Tibial artery (tissue), 4 donors: ENCODE measurements around the gene IL17D.

Source experiments
- DNase-seq, 2 donors: peaks; one replicate each; pipeline ENCODE4 v3.0.0-alpha.2; 2019
- H3K27ac ChIP-seq, 2 donors: fragments of 200-600 bp; sonication (generic) in 1 of 2; 1 replicate in 1 of 2; 2 replicates in 1 of 2; pipeline ENCODE4 v1.5.1; 2018 to 2019; ENCODE audit warnings: mild to moderate bottlenecking in 1 of 2
- H3K27me3 ChIP-seq, 2 donors: fragments of 200-600 bp; sonication (generic) in 1 of 2; one replicate each; pipeline versions ENCODE4 v1.5.1 to v1.6.0; 2016 to 2019
- H3K36me3 ChIP-seq, 3 donors: fragments of 200-600 bp; sonication (generic) in 2 of 3; one replicate each; pipeline ENCODE4 v1.5.1; 2016 to 2019; ENCODE audit warnings: mild to moderate bottlenecking in 2 of 3
- H3K4me1 ChIP-seq, 4 donors: fragments of 200-600 bp; sonication (generic) in 2 of 4; 1 replicate in 3 of 4; 2 replicates in 1 of 4; pipeline ENCODE4 v1.5.1; 2016 to 2019
- H3K4me3 ChIP-seq, 2 donors: fragments of 200-600 bp; sonication (generic) in 1 of 2; 1 replicate in 1 of 2; 2 replicates in 1 of 2; pipeline ENCODE4 v1.5.1; 2018 to 2019; ENCODE audit warnings: mild to moderate bottlenecking in 2 of 2
- H3K9me3 ChIP-seq, 3 donors: fragments of 200-600 bp; sonication (generic) in 1 of 3; one replicate each; pipeline ENCODE4 v1.5.1; 2016 to 2019
- intact Hi-C: fragments of 100-400 bp; cut with DNase I; formaldehyde crosslinking; loops from one replicate; pipeline ENCODE4 v1.15.0; 2023; ENCODE audit warnings: low total_unique reads
- TF ChIP-seq, protein P1 (sequence below), 2 experiments: fragments of 200-600 bp in 1 of 2; fragments of 450-650 bp in 1 of 2; IDR thresholded peaks; one replicate each; pipeline ENCODE4 v1.5.1; 2017 to 2019; ENCODE audit warnings: antibody characterized with exemption in 2 of 2, mild to moderate bottlenecking in 1 of 2, moderate library complexity in 1 of 2

Gene IL17D

DNA sequence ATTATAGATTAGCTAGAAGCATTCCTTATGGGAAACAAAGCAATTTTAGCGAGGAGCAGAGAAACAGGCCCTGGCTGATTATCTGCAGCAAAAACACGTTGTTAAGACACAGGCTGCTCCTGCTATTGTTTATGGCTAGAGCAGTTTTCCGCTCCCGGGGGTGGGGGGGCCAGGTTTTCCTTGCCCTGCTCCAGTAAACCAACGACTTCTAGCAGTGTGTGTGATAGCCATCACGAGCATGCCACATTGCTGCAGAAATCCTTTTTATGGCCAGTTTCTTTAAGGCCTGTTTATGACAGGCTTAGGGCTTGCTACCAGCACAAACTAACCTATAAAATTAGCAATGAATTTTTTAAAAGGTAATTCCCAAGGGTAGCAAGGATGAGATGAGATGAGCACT is 18.4 kb upstream of the IL17D start:
- TF ChIP-seq, protein P1, sequence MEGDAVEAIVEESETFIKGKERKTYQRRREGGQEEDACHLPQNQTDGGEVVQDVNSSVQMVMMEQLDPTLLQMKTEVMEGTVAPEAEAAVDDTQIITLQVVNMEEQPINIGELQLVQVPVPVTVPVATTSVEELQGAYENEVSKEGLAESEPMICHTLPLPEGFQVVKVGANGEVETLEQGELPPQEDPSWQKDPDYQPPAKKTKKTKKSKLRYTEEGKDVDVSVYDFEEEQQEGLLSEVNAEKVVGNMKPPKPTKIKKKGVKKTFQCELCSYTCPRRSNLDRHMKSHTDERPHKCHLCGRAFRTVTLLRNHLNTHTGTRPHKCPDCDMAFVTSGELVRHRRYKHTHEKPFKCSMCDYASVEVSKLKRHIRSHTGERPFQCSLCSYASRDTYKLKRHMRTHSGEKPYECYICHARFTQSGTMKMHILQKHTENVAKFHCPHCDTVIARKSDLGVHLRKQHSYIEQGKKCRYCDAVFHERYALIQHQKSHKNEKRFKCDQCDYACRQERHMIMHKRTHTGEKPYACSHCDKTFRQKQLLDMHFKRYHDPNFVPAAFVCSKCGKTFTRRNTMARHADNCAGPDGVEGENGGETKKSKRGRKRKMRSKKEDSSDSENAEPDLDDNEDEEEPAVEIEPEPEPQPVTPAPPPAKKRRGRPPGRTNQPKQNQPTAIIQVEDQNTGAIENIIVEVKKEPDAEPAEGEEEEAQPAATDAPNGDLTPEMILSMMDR (IDR thresholded peaks at IDR 0.05) = no peak
- no peaks in the 10 kb centered on the region for H3K9me3 ChIP-seq
- H3K36me3 ChIP-seq = no peaks in the 10 kb centered on the region
- no peak for DNase-seq
- no peaks in the 10 kb centered on the region for H3K27me3 ChIP-seq
- intact Hi-C loops = no loop called here
- no peak overlapping the region for H3K27ac ChIP-seq
- no peak overlapping the region for H3K4me3 ChIP-seq
- no peaks in the 10 kb centered on the region for H3K4me1 ChIP-seq

DNA sequence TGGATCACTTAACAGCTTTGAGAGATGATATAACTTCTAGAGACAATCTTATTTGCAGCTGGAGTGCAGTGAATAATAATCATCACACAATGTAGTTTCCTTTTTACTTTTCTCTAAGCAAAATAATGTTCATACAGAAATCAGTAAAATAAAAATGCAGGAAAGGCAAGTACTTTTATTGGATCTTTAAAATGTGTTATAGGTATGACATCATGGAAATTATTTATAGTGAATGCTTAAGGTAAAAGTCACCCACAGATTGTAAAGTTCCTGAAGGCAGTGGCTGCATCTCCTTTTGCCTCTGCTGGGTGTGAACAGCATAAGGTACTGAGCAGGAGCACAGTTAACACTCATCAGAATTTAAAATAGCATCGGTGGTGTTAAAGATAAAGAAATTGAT is 17.3 kb upstream of the IL17D start:
- no peak for DNase-seq
- Histone ChIP-seq H3K4me3 (no peak overlapping the region), H3K27ac (no peak overlapping the region), H3K27me3 (no peaks in the 10 kb centered on the region), H3K4me1 (no peaks in the 10 kb centered on the region), H3K36me3 (peaks cover 5 to 9% (median 6%) of the 10 kb centered on the region in 3 donors), H3K9me3 (no peaks in the 10 kb centered on the region)
- intact Hi-C loops = no loop called here
- TF ChIP-seq, protein P1 (IDR thresholded peaks at IDR 0.05) = no peak

DNA sequence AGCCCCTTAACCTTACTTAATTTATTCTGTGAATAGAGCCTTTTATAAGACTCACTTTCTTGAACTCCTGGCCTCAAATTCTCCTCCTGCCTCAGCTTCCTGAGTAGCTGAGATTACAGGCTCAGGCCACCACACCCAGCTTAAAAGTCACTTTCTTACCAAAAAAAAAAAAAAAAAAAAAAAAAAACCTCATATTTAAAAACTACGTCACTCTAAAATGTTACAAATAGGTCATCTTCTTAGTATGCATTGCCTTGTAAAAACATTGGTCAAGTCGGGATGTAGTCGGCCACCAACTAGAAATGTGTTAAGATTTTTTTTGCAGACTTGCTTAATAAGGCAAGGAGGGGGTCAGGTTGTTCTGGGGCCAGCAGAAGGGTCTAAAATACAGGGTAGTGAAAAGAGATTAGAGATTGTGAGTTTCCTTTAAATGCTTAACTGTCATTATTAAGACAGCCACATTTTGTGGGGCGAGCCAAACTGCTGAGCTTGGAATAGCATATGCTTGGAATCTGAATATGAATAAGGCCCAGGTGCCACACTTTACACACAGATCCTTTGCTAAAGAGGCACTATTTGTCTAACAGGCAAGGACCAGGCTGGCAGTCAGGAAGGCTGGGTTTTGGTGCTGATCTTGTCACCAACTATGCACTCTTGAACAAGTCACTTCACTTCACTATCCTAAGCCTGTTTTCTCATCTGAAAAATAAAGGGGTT is 16.5 kb upstream of the IL17D start:
- no peak for DNase-seq
- Histone ChIP-seq H3K27ac (no peak overlapping the region), H3K9me3 (no peaks in the 10 kb centered on the region), H3K4me3 (no peak overlapping the region), H3K4me1 (no peaks in the 10 kb centered on the region), H3K27me3 (no peaks in the 10 kb centered on the region), H3K36me3 (peaks cover 7 to 17% (median 14%) of the 10 kb centered on the region in 3 donors)
- TF ChIP-seq, protein P1 (IDR thresholded peaks at IDR 0.05) = no peak
- intact Hi-C loops = no loop called here

DNA sequence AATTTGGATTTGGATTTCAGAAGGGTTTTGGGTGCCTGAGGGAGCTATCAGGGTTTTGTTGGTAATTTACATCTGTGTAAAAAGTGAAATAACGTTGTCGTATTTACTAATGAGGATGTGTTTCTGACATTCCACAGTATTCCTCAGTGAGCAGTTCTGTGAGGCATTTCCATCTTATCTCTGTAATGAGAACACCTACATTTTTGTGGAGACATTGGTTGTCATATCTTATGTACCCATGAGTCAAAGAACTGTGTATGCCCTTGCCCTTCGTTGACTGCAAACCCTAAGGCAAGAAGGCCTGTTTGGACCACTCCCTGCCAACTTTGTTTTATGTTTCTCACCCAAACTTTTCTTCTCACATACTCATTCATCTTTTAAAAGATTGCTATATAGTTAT is 14.2 kb upstream of the IL17D start:
- DNase-seq = no peak
- H3K36me3 ChIP-seq = peaks cover 7 to 19% (median 16%) of the 10 kb centered on the region in 3 donors
- H3K27me3 ChIP-seq = no peaks in the 10 kb centered on the region
- H3K9me3 ChIP-seq = no peaks in the 10 kb centered on the region
- no peaks in the 10 kb centered on the region for H3K4me1 ChIP-seq
- H3K4me3 ChIP-seq = no peak overlapping the region
- TF ChIP-seq, protein P1 (IDR thresholded peaks at IDR 0.05) = no peak
- H3K27ac ChIP-seq = no peak overlapping the region
- intact Hi-C loops = no loop called here

DNA sequence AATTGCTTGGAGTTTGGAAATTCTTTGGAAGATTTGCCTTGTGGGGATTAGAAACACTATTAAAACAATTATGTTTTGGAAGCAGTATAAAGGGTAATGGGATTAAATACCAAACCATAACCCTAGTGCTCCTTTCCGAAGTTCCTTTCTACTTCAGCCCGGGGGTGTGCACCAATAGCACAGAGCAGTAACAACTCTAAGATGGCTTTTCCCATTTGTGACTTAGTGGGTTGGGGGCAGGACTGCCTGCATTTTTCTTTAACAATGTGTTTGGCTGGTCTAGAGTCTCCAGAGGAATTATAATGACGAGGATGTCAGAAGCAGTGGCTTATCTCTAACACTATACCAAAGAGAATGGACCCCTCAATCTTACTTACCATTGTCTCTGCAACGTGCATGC is 11.9 kb upstream of the IL17D start:
- no peaks in the 10 kb centered on the region for H3K27me3 ChIP-seq
- TF ChIP-seq, protein P1 (IDR thresholded peaks at IDR 0.05) = no peak
- H3K36me3 ChIP-seq = peaks cover 7 to 19% (median 16%) of the 10 kb centered on the region in 3 donors
- intact Hi-C loops = no loop called here
- DNase-seq = no peak
- H3K9me3 ChIP-seq = no peaks in the 10 kb centered on the region
- no peaks in the 10 kb centered on the region for H3K4me1 ChIP-seq
- H3K4me3 ChIP-seq = no peak overlapping the region
- H3K27ac ChIP-seq = no peak overlapping the region
